ENCODE data around the gene ADRM1.

DNA sequence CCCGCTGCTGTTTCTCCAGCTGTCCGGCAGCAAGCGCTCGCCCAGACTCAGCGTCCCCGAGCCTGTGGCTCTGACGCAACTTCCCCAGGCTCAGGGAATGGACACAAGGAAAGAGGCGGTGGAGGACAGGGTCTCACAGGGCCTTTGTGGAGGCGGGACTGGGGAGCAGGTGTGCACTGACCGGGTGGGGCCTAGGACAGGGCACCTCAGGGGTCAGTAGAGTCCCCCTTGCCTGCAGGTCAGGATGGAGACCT is 44.3 kb downstream of the ADRM1 start:
- TF ChIP-seq, protein P1, sequence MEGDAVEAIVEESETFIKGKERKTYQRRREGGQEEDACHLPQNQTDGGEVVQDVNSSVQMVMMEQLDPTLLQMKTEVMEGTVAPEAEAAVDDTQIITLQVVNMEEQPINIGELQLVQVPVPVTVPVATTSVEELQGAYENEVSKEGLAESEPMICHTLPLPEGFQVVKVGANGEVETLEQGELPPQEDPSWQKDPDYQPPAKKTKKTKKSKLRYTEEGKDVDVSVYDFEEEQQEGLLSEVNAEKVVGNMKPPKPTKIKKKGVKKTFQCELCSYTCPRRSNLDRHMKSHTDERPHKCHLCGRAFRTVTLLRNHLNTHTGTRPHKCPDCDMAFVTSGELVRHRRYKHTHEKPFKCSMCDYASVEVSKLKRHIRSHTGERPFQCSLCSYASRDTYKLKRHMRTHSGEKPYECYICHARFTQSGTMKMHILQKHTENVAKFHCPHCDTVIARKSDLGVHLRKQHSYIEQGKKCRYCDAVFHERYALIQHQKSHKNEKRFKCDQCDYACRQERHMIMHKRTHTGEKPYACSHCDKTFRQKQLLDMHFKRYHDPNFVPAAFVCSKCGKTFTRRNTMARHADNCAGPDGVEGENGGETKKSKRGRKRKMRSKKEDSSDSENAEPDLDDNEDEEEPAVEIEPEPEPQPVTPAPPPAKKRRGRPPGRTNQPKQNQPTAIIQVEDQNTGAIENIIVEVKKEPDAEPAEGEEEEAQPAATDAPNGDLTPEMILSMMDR (IDR thresholded peaks at IDR 0.05): no peak
- TF ChIP-seq POLR2A (IDR thresholded peaks at IDR 0.05) (no peak), EP300 (IDR thresholded peaks at IDR 0.05) (no peak)
